GM21390 (cell line): ENCODE measurements around the gene TMEM129.
"Not testable (repeated sequence)": the region's sequence is repeated elsewhere in the genome, so short reads cannot be mapped to it uniquely, and the experiment has no call there.

Experiments used
- ATAC-seq: cut with Tn5 transposase; IDR thresholded peaks from one replicate; pipeline ENCODE4 v1.9.1; 2021; ENCODE audit not compliant: unreplicated experiment

TMEM129 gene

GRCh38 chr4:1701671-1702070 is 19.5 kb downstream of the TMEM129 start:
- ATAC-seq: not testable (repeated sequence)

- no peak for ATAC-seq
These were observed 25.2 kb downstream of the TMEM129 start for GRCh38 chr4:1695913-1696312.

- no peak for ATAC-seq
These were observed 27.8 kb downstream of the TMEM129 start for GRCh38 chr4:1693131-1693896.

- no peak for ATAC-seq
These were observed 29.3 kb downstream of the TMEM129 start for GRCh38 chr4:1691737-1692373.

- no peak for ATAC-seq
These were observed 30.4 kb downstream of the TMEM129 start for GRCh38 chr4:1690698-1691097.

- ATAC-seq: no peak
These were observed 34.6 kb downstream of the TMEM129 start for GRCh38 chr4:1686440-1687036.

- no peak for ATAC-seq
These were observed 35.6 kb downstream of the TMEM129 start for GRCh38 chr4:1685235-1686150.

- no peak for ATAC-seq
These were observed 36.5 kb downstream of the TMEM129 start for GRCh38 chr4:1684506-1685234.

GRCh38 chr4:1683736-1684505 is 37.2 kb downstream of the TMEM129 start, which contains the start of gene FAM53A:
FAM53A (minus strand) TSS chr4:1684313; CDS start chr4:1668741, 15,572 bp downstream.
- peak; percentile 83 for ATAC-seq

GRCh38 chr4:1683261-1683735 is 37.8 kb downstream of the TMEM129 start:
- no peak for ATAC-seq

- ATAC-seq: no peak
These were observed 38.3 kb downstream of the TMEM129 start for GRCh38 chr4:1682860-1683259.

- ATAC-seq: no peak
These were observed 42.9 kb downstream of the TMEM129 start for GRCh38 chr4:1678244-1678643.

GRCh38 chr4:1676605-1677525 is 44.3 kb downstream of the TMEM129 start:
- no peak for ATAC-seq

GRCh38 chr4:1675802-1676137 is 45.4 kb downstream of the TMEM129 start:
- no peak for ATAC-seq

GRCh38 chr4:1675136-1675801 is 45.9 kb downstream of the TMEM129 start:
- no peak for ATAC-seq

GRCh38 chr4:1674682-1675081 is 46.4 kb downstream of the TMEM129 start:
- no peak for ATAC-seq

GRCh38 chr4:1673671-1674070 is 47.5 kb downstream of the TMEM129 start:
- ATAC-seq: no peak

GRCh38 chr4:1671011-1671410 is 50.1 kb downstream of the TMEM129 start:
- ATAC-seq: not testable (repeated sequence)
